Measurements from ENCODE around the gene TPR.

Gene TPR

DNA sequence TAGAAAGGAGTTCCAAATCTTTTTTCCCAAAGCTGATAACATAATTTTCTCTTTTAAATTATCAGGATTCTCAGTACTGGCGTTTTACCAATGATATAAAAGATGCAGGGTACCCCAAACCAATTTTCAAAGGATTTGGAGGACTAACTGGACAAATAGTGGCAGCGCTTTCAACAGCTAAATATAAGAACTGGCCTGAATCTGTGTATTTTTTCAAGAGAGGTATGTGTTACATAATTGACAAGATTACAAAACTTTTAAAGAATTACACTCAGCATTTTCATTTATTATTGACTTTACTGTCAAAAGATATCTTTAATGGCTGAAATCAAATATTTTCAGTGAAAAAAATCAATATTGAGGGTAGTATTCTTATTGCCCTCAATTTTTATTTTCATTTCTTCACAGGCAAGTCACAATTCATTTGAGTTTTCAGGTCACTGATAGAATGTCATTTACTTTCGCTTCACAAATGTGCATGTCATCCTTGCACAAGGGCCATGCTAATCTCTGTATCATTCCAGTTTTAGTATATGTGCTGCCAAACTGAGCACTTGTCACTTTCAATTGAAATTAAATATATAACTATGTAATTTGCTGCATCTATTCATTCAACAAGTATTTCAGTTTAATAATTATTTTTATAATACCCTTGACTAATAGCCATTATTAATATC lies 63.5 kb downstream of the TPR start:
- H3K4me3 ChIP-seq (ENCODE audit: low read depth, low read length): no peak overlapping the region
- in situ Hi-C loops (cut with HindIII; ENCODE audit: low sequenced_read_pairs): no loop called here
- TF ChIP-seq, protein P1, sequence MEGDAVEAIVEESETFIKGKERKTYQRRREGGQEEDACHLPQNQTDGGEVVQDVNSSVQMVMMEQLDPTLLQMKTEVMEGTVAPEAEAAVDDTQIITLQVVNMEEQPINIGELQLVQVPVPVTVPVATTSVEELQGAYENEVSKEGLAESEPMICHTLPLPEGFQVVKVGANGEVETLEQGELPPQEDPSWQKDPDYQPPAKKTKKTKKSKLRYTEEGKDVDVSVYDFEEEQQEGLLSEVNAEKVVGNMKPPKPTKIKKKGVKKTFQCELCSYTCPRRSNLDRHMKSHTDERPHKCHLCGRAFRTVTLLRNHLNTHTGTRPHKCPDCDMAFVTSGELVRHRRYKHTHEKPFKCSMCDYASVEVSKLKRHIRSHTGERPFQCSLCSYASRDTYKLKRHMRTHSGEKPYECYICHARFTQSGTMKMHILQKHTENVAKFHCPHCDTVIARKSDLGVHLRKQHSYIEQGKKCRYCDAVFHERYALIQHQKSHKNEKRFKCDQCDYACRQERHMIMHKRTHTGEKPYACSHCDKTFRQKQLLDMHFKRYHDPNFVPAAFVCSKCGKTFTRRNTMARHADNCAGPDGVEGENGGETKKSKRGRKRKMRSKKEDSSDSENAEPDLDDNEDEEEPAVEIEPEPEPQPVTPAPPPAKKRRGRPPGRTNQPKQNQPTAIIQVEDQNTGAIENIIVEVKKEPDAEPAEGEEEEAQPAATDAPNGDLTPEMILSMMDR (IDR thresholded peaks at IDR 0.05; ENCODE audit: low read depth, low read length): no peak
- DNase-seq (ENCODE audit: low read depth, low spot score): no peak

DNA sequence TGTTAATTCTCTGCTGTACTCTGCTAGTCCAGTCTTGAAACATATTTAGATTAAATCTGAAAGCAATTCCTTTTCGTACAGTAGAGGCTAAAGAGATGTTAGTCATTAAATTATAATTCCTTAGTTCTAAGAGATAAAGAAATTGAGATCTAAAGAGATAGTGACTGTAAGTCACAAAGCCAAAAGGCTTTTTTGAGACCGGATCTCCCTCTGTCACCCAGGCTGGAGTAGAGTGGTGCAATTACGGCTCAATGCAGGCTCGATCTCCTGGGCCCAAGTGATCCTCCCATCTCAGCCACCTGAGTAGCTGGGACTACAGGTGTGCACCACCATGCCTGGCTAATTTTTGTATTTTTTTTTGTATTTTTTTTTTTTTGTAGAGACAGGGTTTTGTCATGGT lies 64.7 kb downstream of the TPR start:
- no peak overlapping the region for H3K4me3 ChIP-seq (ENCODE audit: low read depth, low read length)
- in situ Hi-C loops (cut with HindIII; ENCODE audit: low sequenced_read_pairs): no loop called here

DNA sequence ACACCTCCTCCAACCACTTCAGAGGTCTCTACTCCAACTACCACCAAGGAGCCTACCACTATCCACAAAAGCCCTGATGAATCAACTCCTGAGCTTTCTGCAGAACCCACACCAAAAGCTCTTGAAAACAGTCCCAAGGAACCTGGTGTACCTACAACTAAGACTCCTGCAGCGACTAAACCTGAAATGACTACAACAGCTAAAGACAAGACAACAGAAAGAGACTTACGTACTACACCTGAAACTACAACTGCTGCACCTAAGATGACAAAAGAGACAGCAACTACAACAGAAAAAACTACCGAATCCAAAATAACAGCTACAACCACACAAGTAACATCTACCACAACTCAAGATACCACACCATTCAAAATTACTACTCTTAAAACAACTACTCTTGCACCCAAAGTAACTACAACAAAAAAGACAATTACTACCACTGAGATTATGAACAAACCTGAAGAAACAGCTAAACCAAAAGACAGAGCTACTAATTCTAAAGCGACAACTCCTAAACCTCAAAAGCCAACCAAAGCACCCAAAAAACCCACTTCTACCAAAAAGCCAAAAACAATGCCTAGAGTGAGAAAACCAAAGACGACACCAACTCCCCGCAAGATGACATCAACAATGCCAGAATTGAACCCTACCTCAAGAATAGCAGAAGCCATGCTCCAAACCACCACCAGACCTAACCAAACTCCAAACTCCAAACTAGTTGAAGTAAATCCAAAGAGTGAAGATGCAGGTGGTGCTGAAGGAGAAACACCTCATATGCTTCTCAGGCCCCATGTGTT lies 66.6 kb downstream of the TPR start:
- in situ Hi-C loops (cut with HindIII; ENCODE audit: low sequenced_read_pairs): no loop called here

More for the DNA sequence above, 64.7 kb downstream of the TPR start:
- no peak for DNase-seq (ENCODE audit: low read depth, low spot score)
- TF ChIP-seq, protein P1 (IDR thresholded peaks at IDR 0.05; ENCODE audit: low read depth, low read length): no peak

DNA sequence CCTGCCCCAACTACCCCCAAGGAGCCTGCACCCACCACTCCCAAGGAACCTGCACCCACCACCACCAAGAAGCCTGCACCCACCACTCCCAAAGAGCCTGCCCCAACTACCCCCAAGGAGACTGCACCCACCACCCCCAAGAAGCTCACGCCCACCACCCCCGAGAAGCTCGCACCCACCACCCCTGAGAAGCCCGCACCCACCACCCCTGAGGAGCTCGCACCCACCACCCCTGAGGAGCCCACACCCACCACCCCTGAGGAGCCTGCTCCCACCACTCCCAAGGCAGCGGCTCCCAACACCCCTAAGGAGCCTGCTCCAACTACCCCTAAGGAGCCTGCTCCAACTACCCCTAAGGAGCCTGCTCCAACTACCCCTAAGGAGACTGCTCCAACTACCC lies 67.6 kb downstream of the TPR start:
- H3K4me3 ChIP-seq (ENCODE audit: low read depth, low read length): no peak overlapping the region
- in situ Hi-C loops (cut with HindIII; ENCODE audit: low sequenced_read_pairs): no loop called here
- TF ChIP-seq, protein P1 (IDR thresholded peaks at IDR 0.05; ENCODE audit: low read depth, low read length): no peak
- no peak for DNase-seq (ENCODE audit: low read depth, low spot score)

More for the DNA sequence above, 66.6 kb downstream of the TPR start:
- DNase-seq (ENCODE audit: low read depth, low spot score): no peak
- no peak overlapping the region for H3K4me3 ChIP-seq (ENCODE audit: low read depth, low read length)
- TF ChIP-seq, protein P1 (IDR thresholded peaks at IDR 0.05; ENCODE audit: low read depth, low read length): no peak

DNA sequence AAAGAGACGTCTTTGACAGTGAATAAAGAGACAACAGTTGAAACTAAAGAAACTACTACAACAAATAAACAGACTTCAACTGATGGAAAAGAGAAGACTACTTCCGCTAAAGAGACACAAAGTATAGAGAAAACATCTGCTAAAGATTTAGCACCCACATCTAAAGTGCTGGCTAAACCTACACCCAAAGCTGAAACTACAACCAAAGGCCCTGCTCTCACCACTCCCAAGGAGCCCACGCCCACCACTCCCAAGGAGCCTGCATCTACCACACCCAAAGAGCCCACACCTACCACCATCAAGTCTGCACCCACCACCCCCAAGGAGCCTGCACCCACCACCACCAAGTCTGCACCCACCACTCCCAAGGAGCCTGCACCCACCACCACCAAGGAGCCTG lies 68.5 kb downstream of the TPR start:
- H3K4me3 ChIP-seq (ENCODE audit: low read depth, low read length): no peak overlapping the region
- DNase-seq (ENCODE audit: low read depth, low spot score): no peak
- TF ChIP-seq, protein P1 (IDR thresholded peaks at IDR 0.05; ENCODE audit: low read depth, low read length): no peak
- in situ Hi-C loops (cut with HindIII; ENCODE audit: low sequenced_read_pairs): no loop called here

DNA sequence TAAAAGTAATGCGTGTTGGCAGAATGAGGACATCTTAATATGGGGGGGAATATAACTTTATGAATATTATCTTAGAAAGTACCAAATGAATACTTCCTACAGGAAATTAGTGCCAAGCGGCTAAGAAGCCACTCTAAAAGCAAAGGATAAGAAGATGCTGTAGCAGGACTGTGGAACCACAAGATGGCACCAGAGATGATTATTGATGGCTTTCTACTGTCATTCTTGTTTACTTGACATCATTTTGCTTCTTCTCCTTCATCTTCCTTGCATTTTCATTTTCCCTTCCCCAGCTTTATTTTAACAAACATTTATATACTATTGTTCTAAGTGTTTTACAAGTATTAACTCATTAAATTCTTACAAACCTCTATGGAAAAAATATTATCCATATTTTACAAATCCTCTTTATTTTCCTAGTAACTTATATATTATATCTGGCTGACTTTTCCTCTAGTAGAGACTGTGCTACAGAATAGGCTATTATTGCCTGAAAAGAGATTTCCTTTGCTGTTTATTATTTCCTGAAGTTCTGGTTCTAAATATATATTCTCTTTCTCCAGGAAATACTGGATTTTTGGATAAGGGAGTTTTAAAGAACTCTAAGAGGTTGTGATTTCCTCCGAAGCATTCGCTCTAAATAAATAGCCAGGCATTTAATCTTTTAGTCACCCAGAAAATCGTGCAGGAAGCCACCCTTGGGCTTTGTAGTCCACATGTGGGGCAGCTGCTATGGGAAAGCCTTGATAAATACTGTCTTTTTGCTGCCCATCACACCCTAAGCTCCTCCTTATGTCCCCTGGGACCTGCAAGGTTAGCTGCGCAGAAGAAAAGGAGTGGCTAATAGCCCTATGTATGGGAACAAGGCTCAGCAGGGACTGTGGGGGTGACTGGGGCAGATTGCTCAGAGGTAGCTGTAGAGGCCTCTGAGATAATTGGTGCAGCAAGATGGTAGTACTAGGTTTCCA lies 69.8 kb downstream of the TPR start:
- no peak overlapping the region for H3K4me3 ChIP-seq (ENCODE audit: low read depth, low read length)
- DNase-seq (ENCODE audit: low read depth, low spot score): peak; percentile 17
- TF ChIP-seq, protein P1 (IDR thresholded peaks at IDR 0.05; ENCODE audit: low read depth, low read length): peak; percentile 66
- in situ Hi-C loops (cut with HindIII; ENCODE audit: low sequenced_read_pairs): no loop called here

Data from astrocyte of the spinal cord (primary cell).